ENCODE measurements around the gene CARF.
A peak's percentile ranks its signal among the peaks of the same experiment; 100 is the strongest.

GRCh38 chr2:202870431-202871299 is 41.4 kb upstream of the CARF start:
- TF ChIP-seq POLR2AphosphoS5 (IDR thresholded peaks at IDR 0.05) (peak; percentile 95), EP300 (conservative IDR thresholded peaks at IDR 0.05; ENCODE audit: poor library complexity, severe bottlenecking) (no peak), SMC3 (conservative IDR thresholded peaks at IDR 0.05; ENCODE audit: poor library complexity) (peak; percentile 76), EZH2 (IDR thresholded peaks at IDR 0.05; ENCODE audit: borderline replicate concordance, insufficient read depth, low read length, poor library complexity, severe bottlenecking) (no peak), MXI1 (conservative IDR thresholded peaks at IDR 0.05; ENCODE audit: poor library complexity, severe bottlenecking) (no peak), RAD21 (conservative IDR thresholded peaks at IDR 0.05) (peak; percentile 68)
- TF ChIP-seq, protein P1, sequence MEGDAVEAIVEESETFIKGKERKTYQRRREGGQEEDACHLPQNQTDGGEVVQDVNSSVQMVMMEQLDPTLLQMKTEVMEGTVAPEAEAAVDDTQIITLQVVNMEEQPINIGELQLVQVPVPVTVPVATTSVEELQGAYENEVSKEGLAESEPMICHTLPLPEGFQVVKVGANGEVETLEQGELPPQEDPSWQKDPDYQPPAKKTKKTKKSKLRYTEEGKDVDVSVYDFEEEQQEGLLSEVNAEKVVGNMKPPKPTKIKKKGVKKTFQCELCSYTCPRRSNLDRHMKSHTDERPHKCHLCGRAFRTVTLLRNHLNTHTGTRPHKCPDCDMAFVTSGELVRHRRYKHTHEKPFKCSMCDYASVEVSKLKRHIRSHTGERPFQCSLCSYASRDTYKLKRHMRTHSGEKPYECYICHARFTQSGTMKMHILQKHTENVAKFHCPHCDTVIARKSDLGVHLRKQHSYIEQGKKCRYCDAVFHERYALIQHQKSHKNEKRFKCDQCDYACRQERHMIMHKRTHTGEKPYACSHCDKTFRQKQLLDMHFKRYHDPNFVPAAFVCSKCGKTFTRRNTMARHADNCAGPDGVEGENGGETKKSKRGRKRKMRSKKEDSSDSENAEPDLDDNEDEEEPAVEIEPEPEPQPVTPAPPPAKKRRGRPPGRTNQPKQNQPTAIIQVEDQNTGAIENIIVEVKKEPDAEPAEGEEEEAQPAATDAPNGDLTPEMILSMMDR (IDR thresholded peaks at IDR 0.05; ENCODE audit: poor library complexity, severe bottlenecking) = peak; percentile 79
- TF ChIP-seq, protein P2, sequence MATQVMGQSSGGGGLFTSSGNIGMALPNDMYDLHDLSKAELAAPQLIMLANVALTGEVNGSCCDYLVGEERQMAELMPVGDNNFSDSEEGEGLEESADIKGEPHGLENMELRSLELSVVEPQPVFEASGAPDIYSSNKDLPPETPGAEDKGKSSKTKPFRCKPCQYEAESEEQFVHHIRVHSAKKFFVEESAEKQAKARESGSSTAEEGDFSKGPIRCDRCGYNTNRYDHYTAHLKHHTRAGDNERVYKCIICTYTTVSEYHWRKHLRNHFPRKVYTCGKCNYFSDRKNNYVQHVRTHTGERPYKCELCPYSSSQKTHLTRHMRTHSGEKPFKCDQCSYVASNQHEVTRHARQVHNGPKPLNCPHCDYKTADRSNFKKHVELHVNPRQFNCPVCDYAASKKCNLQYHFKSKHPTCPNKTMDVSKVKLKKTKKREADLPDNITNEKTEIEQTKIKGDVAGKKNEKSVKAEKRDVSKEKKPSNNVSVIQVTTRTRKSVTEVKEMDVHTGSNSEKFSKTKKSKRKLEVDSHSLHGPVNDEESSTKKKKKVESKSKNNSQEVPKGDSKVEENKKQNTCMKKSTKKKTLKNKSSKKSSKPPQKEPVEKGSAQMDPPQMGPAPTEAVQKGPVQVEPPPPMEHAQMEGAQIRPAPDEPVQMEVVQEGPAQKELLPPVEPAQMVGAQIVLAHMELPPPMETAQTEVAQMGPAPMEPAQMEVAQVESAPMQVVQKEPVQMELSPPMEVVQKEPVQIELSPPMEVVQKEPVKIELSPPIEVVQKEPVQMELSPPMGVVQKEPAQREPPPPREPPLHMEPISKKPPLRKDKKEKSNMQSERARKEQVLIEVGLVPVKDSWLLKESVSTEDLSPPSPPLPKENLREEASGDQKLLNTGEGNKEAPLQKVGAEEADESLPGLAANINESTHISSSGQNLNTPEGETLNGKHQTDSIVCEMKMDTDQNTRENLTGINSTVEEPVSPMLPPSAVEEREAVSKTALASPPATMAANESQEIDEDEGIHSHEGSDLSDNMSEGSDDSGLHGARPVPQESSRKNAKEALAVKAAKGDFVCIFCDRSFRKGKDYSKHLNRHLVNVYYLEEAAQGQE (IDR thresholded peaks at IDR 0.05; ENCODE audit: borderline replicate concordance) = peak; percentile 45
